ENCODE results near the gene AP2A2. TPM values are rescaled to one million over a fixed set of nuclear protein-coding genes. Genes with fewer than 3 reads are reported as not detected.
A peak's percentile ranks its signal among the peaks of the same experiment; 100 is the strongest.

The AP2A2 gene
- total and polyA plus RNA-seq, 2 of the 4 experiments (the other 2 are of a cell fraction): 19.9 to 49.0 TPM

DNA sequence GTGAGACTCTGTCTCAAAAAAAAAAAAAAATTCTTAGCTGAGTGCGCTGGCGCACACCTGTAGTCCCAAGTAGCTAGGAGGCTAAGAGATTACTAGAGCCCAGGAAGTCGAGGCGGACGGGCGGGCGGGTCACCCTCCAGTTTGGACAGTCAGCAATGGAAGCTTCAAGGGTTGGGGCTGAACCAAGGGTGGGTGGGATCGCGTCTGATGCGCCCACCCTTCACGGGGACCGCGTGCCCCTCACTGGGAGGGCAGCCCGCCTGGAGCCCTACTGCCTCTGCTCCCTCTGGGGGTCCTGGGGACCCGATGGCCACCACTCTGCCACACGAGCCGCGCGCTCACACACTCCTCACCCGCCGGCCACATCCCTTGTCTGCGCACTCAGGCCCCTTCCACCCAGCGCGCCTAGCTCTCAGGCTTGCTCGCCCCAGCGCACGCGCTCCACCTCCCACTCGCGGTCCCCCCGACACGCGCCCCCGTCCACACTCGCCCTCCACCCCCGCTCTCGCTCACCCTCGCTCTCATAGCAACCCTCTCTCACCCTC, 15.6 kb upstream of the AP2A2 start:
- 0% methylated on average over 18 of the region's 38 CpGs; no CpG with 5 or more reads in 1 of the 2 experiments for WGBS, 2 experiments (ENCODE audit: extremely low coverage in 2 of 2, insufficient read length in 1 of 2)
- Histone ChIP-seq H2BK120ac (ENCODE audit: low read depth, low read length) (no peak overlapping the region), H3K27ac (ENCODE audit: insufficient read depth, low read length) (peak overlapping the region; percentile 56), H3K79me1 (ENCODE audit: low read depth in 1 of 2, low read length in 2 of 2) (peaks cover 9 to 49% of the 10 kb centered on the region in 2 experiments), H2BK5ac (ENCODE audit: low read depth, low read length, poor library complexity, severe bottlenecking) (peak overlapping the region; percentile 21), H4K5ac (ENCODE audit: low read depth, low read length) (no peak overlapping the region), H2BK15ac (ENCODE audit: low read depth, low read length) (no peak overlapping the region), H2AFZ (replicated peaks; ENCODE audit: low read length, poor library complexity) (peak overlapping the region; percentile 99), H3K9me3 (ENCODE audit: control insufficient read depth, insufficient read depth, low read length) (no peaks in the 10 kb centered on the region), H3K18ac (ENCODE audit: low read depth, low read length) (no peak overlapping the region), H4K20me1 (ENCODE audit: insufficient read depth, low read length) (no peaks in the 10 kb centered on the region; the same call in none of the 2 replicates), H3K14ac (replicated peaks; ENCODE audit: low read depth, low read length) (peak overlapping the region; percentile 71; the same call in 1 of the 2 replicates), H3K4me2 (ENCODE audit: low read depth, low read length) (peak overlapping the region; percentile 83), H2AK5ac (ENCODE audit: low read depth, low read length) (peak overlapping the region; percentile 75; the same call in 1 of the 2 replicates), H3K27me3 (ENCODE audit: control insufficient read depth, insufficient read depth, low read length) (no peaks in the 10 kb centered on the region), H4K8ac (ENCODE audit: low read depth in 2 of 2, low read length in 2 of 2) (peak overlapping the region in 1 of 2 experiments; percentile 20; a peak in 2 of 4 replicates), H3K36me3 (ENCODE audit: control insufficient read depth, insufficient read depth, low read length) (no peaks in the 10 kb centered on the region; the same call in 1 of the 2 replicates), H2AK9ac (replicated peaks; ENCODE audit: low read depth, low read length, poor library complexity) (peak overlapping the region; percentile 94), H3K4me1 (ENCODE audit: control insufficient read depth, insufficient read depth, low read length) (peaks cover 7% of the 10 kb centered on the region; the same call in 1 of the 2 replicates), H4K91ac (ENCODE audit: insufficient read depth, low read depth, low read length) (no peak overlapping the region), H3K9me1 (ENCODE audit: insufficient read depth, low read length) (0 out of 2 replicates have a peak, but pooled peaks cover 8% of the 10 kb centered on the region), H3K4ac (ENCODE audit: low read depth, low read length) (peak overlapping the region; percentile 90; the same call in 1 of the 2 replicates), H3K4me3 (ENCODE audit: insufficient read depth, low read depth, low read length) (peak overlapping the region; percentile 64), H3K9ac (ENCODE audit: low read depth, low read length) (peak overlapping the region; percentile 60), H3K23ac (ENCODE audit: low read depth, low read length) (peak overlapping the region; percentile 29), H3K56ac (ENCODE audit: extremely low read depth, insufficient read depth, low read length) (no peak overlapping the region), H2BK20ac (ENCODE audit: low read depth, low read length) (no peak overlapping the region)
- CTCF ChIA-PET: no interaction called here
- no TSS peak for BruUV-seq (replicated peaks)
- in situ Hi-C loops (cut with MboI; ENCODE audit: low sequenced_read_pairs) (no loop called here), dilution Hi-C loops (cut with HindIII; ENCODE audit: low sequenced_read_pairs, unreplicated experiment) (no loop called here), intact Hi-C loops (cut with micrococcal nuclease) (no loop called here)
- ATAC-seq (ENCODE audit: low read depth) (peak; percentile 31), DNase-seq (no peak)
- POLR2A ChIA-PET (ENCODE audit: unreplicated experiment): interaction anchor here (0.6 kb wide), 1 partner anchor 32 kb away, joined by 17 read pairs; no protein-coding TSS in a partner anchor
- TF ChIP-seq MXI1 (IDR thresholded peaks at IDR 0.05; ENCODE audit: borderline replicate concordance, low read depth, low read length) (no peak), SMC3 (IDR thresholded peaks at IDR 0.05; ENCODE audit: low read depth, low read length) (no peak), RAD21 (IDR thresholded peaks at IDR 0.05; ENCODE audit: low read length) (no peak), FOS (IDR thresholded peaks at IDR 0.05; ENCODE audit: low read depth, low read length) (no peak), BHLHE40 (IDR thresholded peaks at IDR 0.05; ENCODE audit: low read depth, low read length) (no peak), RFX5 (IDR thresholded peaks at IDR 0.05; ENCODE audit: low read depth, low read length) (no peak), MAZ (IDR thresholded peaks at IDR 0.05; ENCODE audit: borderline replicate concordance, low read depth, low read length) (no peak), NFE2L2 (IDR thresholded peaks at IDR 0.05; ENCODE audit: low read depth, low read length) (no peak), CEBPB (IDR thresholded peaks at IDR 0.05; ENCODE audit: low read depth, low read length) (no peak), MAFK (IDR thresholded peaks at IDR 0.05; ENCODE audit: low read depth, low read length) (no peak), RCOR1 (IDR thresholded peaks at IDR 0.05; ENCODE audit: insufficient replicate concordance, low read length) (no peak), CHD1 (IDR thresholded peaks at IDR 0.05; ENCODE audit: low read depth, low read length) (no peak)
- TF ChIP-seq, protein P1, sequence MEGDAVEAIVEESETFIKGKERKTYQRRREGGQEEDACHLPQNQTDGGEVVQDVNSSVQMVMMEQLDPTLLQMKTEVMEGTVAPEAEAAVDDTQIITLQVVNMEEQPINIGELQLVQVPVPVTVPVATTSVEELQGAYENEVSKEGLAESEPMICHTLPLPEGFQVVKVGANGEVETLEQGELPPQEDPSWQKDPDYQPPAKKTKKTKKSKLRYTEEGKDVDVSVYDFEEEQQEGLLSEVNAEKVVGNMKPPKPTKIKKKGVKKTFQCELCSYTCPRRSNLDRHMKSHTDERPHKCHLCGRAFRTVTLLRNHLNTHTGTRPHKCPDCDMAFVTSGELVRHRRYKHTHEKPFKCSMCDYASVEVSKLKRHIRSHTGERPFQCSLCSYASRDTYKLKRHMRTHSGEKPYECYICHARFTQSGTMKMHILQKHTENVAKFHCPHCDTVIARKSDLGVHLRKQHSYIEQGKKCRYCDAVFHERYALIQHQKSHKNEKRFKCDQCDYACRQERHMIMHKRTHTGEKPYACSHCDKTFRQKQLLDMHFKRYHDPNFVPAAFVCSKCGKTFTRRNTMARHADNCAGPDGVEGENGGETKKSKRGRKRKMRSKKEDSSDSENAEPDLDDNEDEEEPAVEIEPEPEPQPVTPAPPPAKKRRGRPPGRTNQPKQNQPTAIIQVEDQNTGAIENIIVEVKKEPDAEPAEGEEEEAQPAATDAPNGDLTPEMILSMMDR (conservative IDR thresholded peaks at IDR 0.05; ENCODE audit: low read depth, low read length): no peak
- TF ChIP-seq, protein P2, sequence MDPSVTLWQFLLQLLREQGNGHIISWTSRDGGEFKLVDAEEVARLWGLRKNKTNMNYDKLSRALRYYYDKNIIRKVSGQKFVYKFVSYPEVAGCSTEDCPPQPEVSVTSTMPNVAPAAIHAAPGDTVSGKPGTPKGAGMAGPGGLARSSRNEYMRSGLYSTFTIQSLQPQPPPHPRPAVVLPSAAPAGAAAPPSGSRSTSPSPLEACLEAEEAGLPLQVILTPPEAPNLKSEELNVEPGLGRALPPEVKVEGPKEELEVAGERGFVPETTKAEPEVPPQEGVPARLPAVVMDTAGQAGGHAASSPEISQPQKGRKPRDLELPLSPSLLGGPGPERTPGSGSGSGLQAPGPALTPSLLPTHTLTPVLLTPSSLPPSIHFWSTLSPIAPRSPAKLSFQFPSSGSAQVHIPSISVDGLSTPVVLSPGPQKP (IDR thresholded peaks at IDR 0.05; ENCODE audit: borderline replicate concordance, low read depth, low read length): no peak
- TF ChIP-seq, protein P3, sequence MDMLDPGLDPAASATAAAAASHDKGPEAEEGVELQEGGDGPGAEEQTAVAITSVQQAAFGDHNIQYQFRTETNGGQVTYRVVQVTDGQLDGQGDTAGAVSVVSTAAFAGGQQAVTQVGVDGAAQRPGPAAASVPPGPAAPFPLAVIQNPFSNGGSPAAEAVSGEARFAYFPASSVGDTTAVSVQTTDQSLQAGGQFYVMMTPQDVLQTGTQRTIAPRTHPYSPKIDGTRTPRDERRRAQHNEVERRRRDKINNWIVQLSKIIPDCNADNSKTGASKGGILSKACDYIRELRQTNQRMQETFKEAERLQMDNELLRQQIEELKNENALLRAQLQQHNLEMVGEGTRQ (IDR thresholded peaks at IDR 0.05; ENCODE audit: low read depth, low read length): no peak

All from IMR-90 (cell line).